Activated CD8-positive, alpha-beta T cell treated with anti-CD3 and anti-CD28 coated beads for 36 hours (primary cell): Measurements from ENCODE around the gene STYXL2. TPM values are rescaled to one million over a fixed set of nuclear protein-coding genes. Genes with fewer than 3 reads are reported as not detected.

Experiments used
- ATAC-seq: fragments of 200-7000 bp; cut with Tn5 transposase; one replicate; pipeline ENCODE4 v1.10.0; 2021; ENCODE audit warnings: mild to moderate bottlenecking, moderate library complexity
- CTCF ChIA-PET: fragments of 350-600 bp; sonication (Branson Sonifier 250); formaldehyde crosslinking; loops from one replicate; lab custom pipeline; 2021; ENCODE audit warnings: antibody characterized with exemption; lab: Charles Lee
- POLR2A ChIA-PET: fragments of 350-600 bp; sonication (Branson Sonifier 250); formaldehyde crosslinking; loops from one replicate; lab custom pipeline; 2021; ENCODE audit warnings: antibody characterized with exemption; lab: Charles Lee
- DNase-seq: peaks from one replicate; pipeline ENCODE4 v3.0.0-alpha.2; 2020
- H3K27ac Mint-ChIP-seq: one replicate; pipeline ENCODE4 v1.8.0; 2021; ENCODE audit warnings: mild to moderate bottlenecking, mixed read lengths
- H3K27me3 Mint-ChIP-seq: one replicate; pipeline ENCODE4 v1.8.0; 2021; ENCODE audit warnings: mixed read lengths
- H3K36me3 Mint-ChIP-seq: one replicate; pipeline ENCODE4 v1.8.0; 2021; ENCODE audit warnings: low read depth, mixed read lengths
- H3K4me1 Mint-ChIP-seq: one replicate; pipeline ENCODE4 v1.8.0; 2021; ENCODE audit warnings: low read depth, mixed read lengths
- H3K4me3 Mint-ChIP-seq: one replicate; pipeline ENCODE4 v1.8.0; 2021; ENCODE audit warnings: mild to moderate bottlenecking, moderate library complexity, mixed read lengths
- H3K9me3 Mint-ChIP-seq: one replicate; pipeline ENCODE4 v1.8.0; 2021; ENCODE audit warnings: mixed read lengths
- intact Hi-C: fragments of 100-400 bp; cut with micrococcal nuclease; formaldehyde crosslinking; loops from one replicate; pipeline ENCODE4 v1.10.0; 2022
- total RNA-seq, 2 experiments: library from RNA; stranded (reverse); gene quantifications; one replicate each; pipeline ENCODE4 v1.2.3, GENCODE V29; 2021
- TF ChIP-seq, protein P1 (sequence below): fragments of 200-600 bp; IDR thresholded peaks from one replicate; pipeline ENCODE4 v1.8.0; 2022; ENCODE audit warnings: antibody characterized with exemption, mild to moderate bottlenecking

Gene STYXL2
- total RNA-seq, 2 experiments from 2014 or later, result not detected

DNA sequence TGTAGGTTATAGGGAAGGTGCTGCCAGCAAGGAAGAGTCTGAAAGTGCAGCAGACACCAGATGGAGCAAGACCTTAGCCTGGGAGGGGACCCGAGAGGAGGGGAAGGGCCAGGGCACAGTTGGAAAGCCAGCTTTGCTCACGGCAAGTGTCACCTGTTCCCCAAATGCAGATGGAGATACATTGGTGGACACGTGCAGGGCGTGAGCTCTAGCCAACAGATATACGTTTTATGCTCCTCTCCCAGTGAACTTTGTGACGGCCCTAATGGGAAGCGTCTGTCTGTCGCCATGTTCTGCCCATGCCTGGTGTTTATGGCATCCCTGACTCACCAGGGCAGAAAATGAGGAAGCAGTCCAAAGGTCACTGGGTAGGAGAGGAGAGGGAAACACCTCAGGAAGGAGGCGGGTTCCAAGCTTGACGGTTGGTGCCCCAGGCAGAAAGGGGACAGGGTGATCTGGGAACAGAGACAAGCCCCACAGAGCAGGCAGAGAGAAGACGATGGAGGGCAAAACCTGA, 11.3 kb upstream of the STYXL2 start:
- no peaks in the 10 kb centered on the region for H3K27me3 Mint-ChIP-seq
- H3K27ac Mint-ChIP-seq, result no peak overlapping the region
- no peaks in the 10 kb centered on the region for H3K36me3 Mint-ChIP-seq
- ATAC-seq (no peak), DNase-seq (no peak)
- peaks cover 8% of the 10 kb centered on the region for H3K4me1 Mint-ChIP-seq
- CTCF ChIA-PET, result interaction anchor here (1.2 to 3.5 kb wide), 3 partner anchors 8 to 23 kb away, joined by 4 to 16 read pairs (median 4); no protein-coding TSS in a partner anchor
- POLR2A ChIA-PET, result interaction anchor here (1.4 kb wide), 1 partner anchor 21 kb away, joined by 3 read pairs; no protein-coding TSS in a partner anchor
- no peaks in the 10 kb centered on the region for H3K9me3 Mint-ChIP-seq
- intact Hi-C loops, result no loop called here
- TF ChIP-seq, protein P1, sequence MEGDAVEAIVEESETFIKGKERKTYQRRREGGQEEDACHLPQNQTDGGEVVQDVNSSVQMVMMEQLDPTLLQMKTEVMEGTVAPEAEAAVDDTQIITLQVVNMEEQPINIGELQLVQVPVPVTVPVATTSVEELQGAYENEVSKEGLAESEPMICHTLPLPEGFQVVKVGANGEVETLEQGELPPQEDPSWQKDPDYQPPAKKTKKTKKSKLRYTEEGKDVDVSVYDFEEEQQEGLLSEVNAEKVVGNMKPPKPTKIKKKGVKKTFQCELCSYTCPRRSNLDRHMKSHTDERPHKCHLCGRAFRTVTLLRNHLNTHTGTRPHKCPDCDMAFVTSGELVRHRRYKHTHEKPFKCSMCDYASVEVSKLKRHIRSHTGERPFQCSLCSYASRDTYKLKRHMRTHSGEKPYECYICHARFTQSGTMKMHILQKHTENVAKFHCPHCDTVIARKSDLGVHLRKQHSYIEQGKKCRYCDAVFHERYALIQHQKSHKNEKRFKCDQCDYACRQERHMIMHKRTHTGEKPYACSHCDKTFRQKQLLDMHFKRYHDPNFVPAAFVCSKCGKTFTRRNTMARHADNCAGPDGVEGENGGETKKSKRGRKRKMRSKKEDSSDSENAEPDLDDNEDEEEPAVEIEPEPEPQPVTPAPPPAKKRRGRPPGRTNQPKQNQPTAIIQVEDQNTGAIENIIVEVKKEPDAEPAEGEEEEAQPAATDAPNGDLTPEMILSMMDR, result no peak
- no peak overlapping the region for H3K4me3 Mint-ChIP-seq

DNA sequence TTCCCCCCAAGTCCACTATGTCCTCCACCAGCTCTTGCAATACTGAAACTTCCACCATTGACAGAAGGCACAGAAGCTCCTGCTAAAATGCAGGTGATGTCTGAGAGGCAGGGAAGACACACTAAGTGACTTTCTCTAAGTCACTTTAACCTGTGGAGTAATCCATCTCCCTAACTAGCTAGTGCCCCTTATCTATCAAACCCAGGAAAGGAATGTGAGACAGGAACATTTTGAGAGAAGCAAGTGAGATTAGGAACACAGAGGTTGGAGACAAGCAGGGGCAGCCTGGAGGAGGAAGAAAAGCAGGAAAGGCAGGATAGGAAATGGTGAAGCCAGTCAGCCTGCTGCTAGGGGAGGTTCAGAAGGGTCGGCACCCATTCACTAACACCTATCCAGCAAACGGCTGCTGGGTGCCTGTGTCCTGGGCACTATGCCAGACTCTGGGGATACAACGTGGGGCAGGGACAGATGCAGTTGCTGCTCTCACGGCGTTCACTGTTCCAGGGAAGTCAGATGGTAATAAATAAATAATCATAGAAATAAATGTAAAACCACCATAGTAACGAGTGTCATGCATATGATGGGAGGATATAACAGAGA, 10.7 kb upstream of the STYXL2 start:
- intact Hi-C loops, result no loop called here
- CTCF ChIA-PET, result interaction anchor here (1.2 to 3.5 kb wide), 3 partner anchors 9 to 23 kb away, joined by 4 to 16 read pairs (median 4); no protein-coding TSS in a partner anchor
- ATAC-seq (no peak), DNase-seq (no peak)
- Mint-ChIP-seq H3K36me3 (no peaks in the 10 kb centered on the region), H3K9me3 (no peaks in the 10 kb centered on the region), H3K4me1 (peaks cover 5% of the 10 kb centered on the region), H3K27me3 (no peaks in the 10 kb centered on the region), H3K27ac (no peak overlapping the region), H3K4me3 (no peak overlapping the region)
- TF ChIP-seq, protein P1, result no peak
- POLR2A ChIA-PET, result interaction anchor here (1.3 to 1.4 kb wide), 2 partner anchors 21 to 42 kb away, joined by 3 to 4 read pairs; no protein-coding TSS in a partner anchor

DNA sequence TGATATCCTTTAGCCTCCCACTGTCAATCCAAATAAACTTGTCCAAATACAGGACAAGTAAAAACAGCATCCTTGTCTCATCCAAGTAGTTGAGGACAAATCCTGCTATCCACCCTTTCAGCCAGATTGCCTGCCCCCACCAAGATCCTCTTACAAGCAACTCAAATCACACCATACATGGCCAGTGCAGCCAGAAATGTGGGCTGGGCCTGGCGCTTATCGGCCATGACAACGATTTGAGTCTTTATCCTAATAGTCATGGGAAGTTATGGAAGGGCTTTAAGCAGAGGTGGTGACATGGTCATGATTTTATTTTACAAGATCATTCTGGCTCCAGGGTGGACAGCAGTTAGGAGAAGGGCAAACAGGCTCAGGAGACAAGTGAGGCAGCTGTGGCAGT, 10.0 kb upstream of the STYXL2 start:
- ChIA-PET POLR2A (interaction anchor here (1.3 kb wide), 1 partner anchor 41 kb away, joined by 4 read pairs; no protein-coding TSS in a partner anchor), CTCF (interaction anchor here (1.8 to 3.5 kb wide), 2 partner anchors 10 to 24 kb away, joined by 4 to 16 read pairs; no protein-coding TSS in a partner anchor)
- no peak overlapping the region for H3K27ac Mint-ChIP-seq
- no peaks in the 10 kb centered on the region for H3K9me3 Mint-ChIP-seq
- TF ChIP-seq, protein P1, result no peak
- ATAC-seq (no peak), DNase-seq (no peak)
- H3K4me1 Mint-ChIP-seq, result peaks cover 4% of the 10 kb centered on the region
- H3K36me3 Mint-ChIP-seq, result no peaks in the 10 kb centered on the region
- no peaks in the 10 kb centered on the region for H3K27me3 Mint-ChIP-seq
- H3K4me3 Mint-ChIP-seq, result no peak overlapping the region
- intact Hi-C loops, result no loop called here

DNA sequence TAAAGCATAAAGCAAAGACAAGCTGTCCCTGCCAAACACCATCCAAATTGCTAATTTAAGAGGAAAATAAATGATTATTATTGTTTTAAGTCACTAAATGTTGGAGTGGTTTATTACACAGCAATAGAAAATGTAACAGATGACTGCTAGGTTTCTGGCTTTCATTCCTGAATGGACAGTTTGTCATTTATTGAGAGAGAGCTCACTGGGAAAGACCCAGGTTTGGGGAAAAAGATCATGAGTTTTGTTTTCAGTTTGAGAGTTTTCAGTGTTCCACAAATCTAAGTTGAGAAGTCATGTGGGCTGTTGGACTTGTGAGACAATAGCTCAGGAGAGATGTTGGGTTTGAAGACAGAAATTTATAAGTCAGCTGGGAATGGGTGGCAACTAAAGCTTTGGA, 9.1 kb upstream of the STYXL2 start:
- Mint-ChIP-seq H3K4me3 (no peak overlapping the region), H3K36me3 (no peaks in the 10 kb centered on the region), H3K4me1 (peaks cover 11% of the 10 kb centered on the region), H3K27ac (no peak overlapping the region), H3K9me3 (no peaks in the 10 kb centered on the region), H3K27me3 (no peaks in the 10 kb centered on the region)
- DNase-seq (no peak), ATAC-seq (no peak)
- POLR2A ChIA-PET, result no interaction called here
- CTCF ChIA-PET, result interaction anchor here (3.5 kb wide), 1 partner anchor 25 kb away, joined by 16 read pairs; no protein-coding TSS in a partner anchor
- TF ChIP-seq, protein P1, result no peak
- intact Hi-C loops, result no loop called here

DNA sequence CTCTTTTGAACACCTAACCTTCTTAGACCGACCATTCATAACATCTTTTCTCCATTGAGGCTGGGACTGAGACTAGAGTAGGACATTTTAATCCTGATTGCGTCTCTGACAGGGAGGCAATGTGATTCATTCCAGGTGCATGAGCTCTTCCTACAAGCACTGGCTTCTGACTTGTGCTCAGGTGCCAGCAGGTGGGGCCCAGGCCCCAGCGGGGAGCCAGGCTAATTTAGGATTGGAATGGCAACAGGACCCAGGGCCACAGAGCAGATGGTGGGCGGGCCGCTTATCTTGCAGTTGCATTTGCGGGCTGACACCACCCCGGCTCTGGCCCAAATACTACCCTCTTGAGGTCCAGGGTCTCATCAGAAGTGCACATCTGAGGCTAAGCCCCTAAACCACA, 7.8 kb upstream of the STYXL2 start:
- Mint-ChIP-seq H3K4me3 (no peak overlapping the region), H3K4me1 (peaks cover 20% of the 10 kb centered on the region), H3K27me3 (no peaks in the 10 kb centered on the region), H3K9me3 (no peaks in the 10 kb centered on the region), H3K36me3 (no peaks in the 10 kb centered on the region), H3K27ac (no peak overlapping the region)
- ChIA-PET CTCF (interaction anchor here (1.2 to 1.5 kb wide), 3 partner anchors 10 to 27 kb away, joined by 3 to 5 read pairs (median 3); no protein-coding TSS in a partner anchor), POLR2A (no interaction called here)
- no peak for ATAC-seq
- no peak for DNase-seq
- TF ChIP-seq, protein P1, result no peak
- intact Hi-C loops, result no loop called here
